ENCODE measurements around the gene CTSE.

Gene CTSE

GRCh38 chr1:205991237-205991636, 32.5 kb downstream of the CTSE start:
- no peak overlapping the region for H3K4me3 ChIP-seq (ENCODE audit: severe bottlenecking)
- ATAC-seq (ENCODE audit: low read depth) (no peak), DNase-seq (ENCODE audit: low spot score) (no peak)
- H3K27ac ChIP-seq (ENCODE audit: poor library complexity, severe bottlenecking), result no peak overlapping the region
- H3K9me3 ChIP-seq (ENCODE audit: severe bottlenecking), result no peaks in the 10 kb centered on the region
- H3K27me3 ChIP-seq (ENCODE audit: insufficient read depth, poor library complexity, severe bottlenecking), result no peaks in the 10 kb centered on the region
- peaks cover 36% of the 10 kb centered on the region for H3K36me3 ChIP-seq (ENCODE audit: low read depth)
- TF ChIP-seq, protein P1, sequence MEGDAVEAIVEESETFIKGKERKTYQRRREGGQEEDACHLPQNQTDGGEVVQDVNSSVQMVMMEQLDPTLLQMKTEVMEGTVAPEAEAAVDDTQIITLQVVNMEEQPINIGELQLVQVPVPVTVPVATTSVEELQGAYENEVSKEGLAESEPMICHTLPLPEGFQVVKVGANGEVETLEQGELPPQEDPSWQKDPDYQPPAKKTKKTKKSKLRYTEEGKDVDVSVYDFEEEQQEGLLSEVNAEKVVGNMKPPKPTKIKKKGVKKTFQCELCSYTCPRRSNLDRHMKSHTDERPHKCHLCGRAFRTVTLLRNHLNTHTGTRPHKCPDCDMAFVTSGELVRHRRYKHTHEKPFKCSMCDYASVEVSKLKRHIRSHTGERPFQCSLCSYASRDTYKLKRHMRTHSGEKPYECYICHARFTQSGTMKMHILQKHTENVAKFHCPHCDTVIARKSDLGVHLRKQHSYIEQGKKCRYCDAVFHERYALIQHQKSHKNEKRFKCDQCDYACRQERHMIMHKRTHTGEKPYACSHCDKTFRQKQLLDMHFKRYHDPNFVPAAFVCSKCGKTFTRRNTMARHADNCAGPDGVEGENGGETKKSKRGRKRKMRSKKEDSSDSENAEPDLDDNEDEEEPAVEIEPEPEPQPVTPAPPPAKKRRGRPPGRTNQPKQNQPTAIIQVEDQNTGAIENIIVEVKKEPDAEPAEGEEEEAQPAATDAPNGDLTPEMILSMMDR (IDR thresholded peaks at IDR 0.05; ENCODE audit: poor library complexity, severe bottlenecking), result no peak
- no peaks in the 10 kb centered on the region for H3K4me1 ChIP-seq (ENCODE audit: insufficient read depth, poor library complexity, severe bottlenecking)

GRCh38 chr1:205990226-205990625, 33.5 kb downstream of the CTSE start:
- peaks cover 1% of the 10 kb centered on the region for H3K4me1 ChIP-seq (ENCODE audit: insufficient read depth, poor library complexity, severe bottlenecking)
- TF ChIP-seq, protein P1 (IDR thresholded peaks at IDR 0.05; ENCODE audit: poor library complexity, severe bottlenecking), result no peak
- H3K9me3 ChIP-seq (ENCODE audit: severe bottlenecking), result no peaks in the 10 kb centered on the region
- H3K36me3 ChIP-seq (ENCODE audit: low read depth), result peaks cover 36% of the 10 kb centered on the region
- no peaks in the 10 kb centered on the region for H3K27me3 ChIP-seq (ENCODE audit: insufficient read depth, poor library complexity, severe bottlenecking)
- H3K27ac ChIP-seq (ENCODE audit: poor library complexity, severe bottlenecking), result no peak overlapping the region
- ATAC-seq (ENCODE audit: low read depth) (no peak), DNase-seq (ENCODE audit: low spot score) (no peak)
- H3K4me3 ChIP-seq (ENCODE audit: severe bottlenecking), result no peak overlapping the region

- TF ChIP-seq, protein P1 (IDR thresholded peaks at IDR 0.05; ENCODE audit: poor library complexity, severe bottlenecking), result no peak
- peaks cover 36% of the 10 kb centered on the region for H3K36me3 ChIP-seq (ENCODE audit: low read depth)
- H3K4me3 ChIP-seq (ENCODE audit: severe bottlenecking), result no peak overlapping the region
- H3K27ac ChIP-seq (ENCODE audit: poor library complexity, severe bottlenecking), result no peak overlapping the region
- H3K27me3 ChIP-seq (ENCODE audit: insufficient read depth, poor library complexity, severe bottlenecking), result no peaks in the 10 kb centered on the region
- no peak for ATAC-seq (ENCODE audit: low read depth)
- no peak for DNase-seq (ENCODE audit: low spot score)
- H3K4me1 ChIP-seq (ENCODE audit: insufficient read depth, poor library complexity, severe bottlenecking), result peaks cover 6% of the 10 kb centered on the region
- no peaks in the 10 kb centered on the region for H3K9me3 ChIP-seq (ENCODE audit: severe bottlenecking)
Observed at GRCh38 chr1:205989786-205990185, 33.9 kb downstream of the CTSE start.

- no peaks in the 10 kb centered on the region for H3K27me3 ChIP-seq (ENCODE audit: insufficient read depth, poor library complexity, severe bottlenecking)
- TF ChIP-seq, protein P1 (IDR thresholded peaks at IDR 0.05; ENCODE audit: poor library complexity, severe bottlenecking), result no peak
- peaks cover 16% of the 10 kb centered on the region for H3K4me1 ChIP-seq (ENCODE audit: insufficient read depth, poor library complexity, severe bottlenecking)
- no peaks in the 10 kb centered on the region for H3K9me3 ChIP-seq (ENCODE audit: severe bottlenecking)
- no peak overlapping the region for H3K4me3 ChIP-seq (ENCODE audit: severe bottlenecking)
- DNase-seq (ENCODE audit: low spot score), result no peak
- ATAC-seq (ENCODE audit: low read depth), result no peak
- peaks cover 35% of the 10 kb centered on the region for H3K36me3 ChIP-seq (ENCODE audit: low read depth)
- H3K27ac ChIP-seq (ENCODE audit: poor library complexity, severe bottlenecking), result no peak overlapping the region
Observed at GRCh38 chr1:205988585-205988995, 35.1 kb downstream of the CTSE start.

DNA sequence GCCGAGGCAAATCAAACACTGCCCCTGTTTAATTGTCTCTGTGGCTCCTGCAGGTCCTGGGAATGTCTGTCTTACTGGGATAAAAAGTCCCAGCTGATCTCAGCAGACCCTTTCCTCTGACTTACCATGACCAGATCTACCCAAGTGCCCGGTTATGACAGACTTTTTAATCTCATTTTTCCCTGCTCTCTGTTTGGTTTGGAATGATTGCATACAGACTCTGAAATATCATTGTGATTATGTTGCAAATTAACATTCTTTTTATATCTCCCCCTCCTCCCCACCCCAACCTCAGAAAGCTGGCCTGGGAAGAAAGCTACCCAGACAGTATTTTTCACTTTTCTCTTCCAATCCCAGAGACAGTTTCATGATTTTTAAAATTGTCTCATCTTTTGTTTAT, 36.8 kb downstream of the CTSE start:
- Histone ChIP-seq H3K36me3 (ENCODE audit: low read depth) (peaks cover 22% of the 10 kb centered on the region), H3K27me3 (ENCODE audit: insufficient read depth, poor library complexity, severe bottlenecking) (no peaks in the 10 kb centered on the region), H3K4me3 (ENCODE audit: severe bottlenecking) (no peak overlapping the region), H3K27ac (ENCODE audit: poor library complexity, severe bottlenecking) (no peak overlapping the region), H3K4me1 (ENCODE audit: insufficient read depth, poor library complexity, severe bottlenecking) (peaks cover 21% of the 10 kb centered on the region), H3K9me3 (ENCODE audit: severe bottlenecking) (no peaks in the 10 kb centered on the region)
- ATAC-seq (ENCODE audit: low read depth), result no peak
- TF ChIP-seq, protein P1 (IDR thresholded peaks at IDR 0.05; ENCODE audit: poor library complexity, severe bottlenecking), result no peak
- no peak for DNase-seq (ENCODE audit: low spot score)

Data from RWPE2 (cell line).